HS-5 (cell line): ENCODE data around the gene CPHXL2.

ENCODE experiments used
- DNase-seq: peaks from one replicate; pipeline ENCODE4 v3.0.0-alpha.2; 2012; ENCODE audit warnings: low read depth

The CPHXL2 gene

DNA sequence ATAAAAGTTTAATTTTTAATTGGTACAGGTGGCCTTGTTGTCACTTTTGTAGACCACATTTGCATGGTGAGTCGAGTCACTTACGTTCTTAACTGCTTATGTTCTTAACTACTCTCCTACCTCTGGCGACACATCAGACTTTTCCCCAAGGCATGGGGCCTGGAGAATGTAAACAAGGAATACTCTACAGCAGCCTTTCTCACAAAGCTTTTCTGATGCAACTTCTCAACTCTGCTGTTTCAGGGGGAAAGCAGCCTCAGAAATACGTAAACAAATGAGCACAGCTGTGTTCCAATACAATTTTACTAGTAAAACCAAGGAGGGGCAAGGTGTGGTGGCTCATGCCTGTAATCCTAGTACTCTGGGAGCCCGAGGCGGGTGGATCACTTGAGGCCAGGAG is 36.2 kb downstream of the CPHXL2 start:
- DNase-seq, result no peak

DNA sequence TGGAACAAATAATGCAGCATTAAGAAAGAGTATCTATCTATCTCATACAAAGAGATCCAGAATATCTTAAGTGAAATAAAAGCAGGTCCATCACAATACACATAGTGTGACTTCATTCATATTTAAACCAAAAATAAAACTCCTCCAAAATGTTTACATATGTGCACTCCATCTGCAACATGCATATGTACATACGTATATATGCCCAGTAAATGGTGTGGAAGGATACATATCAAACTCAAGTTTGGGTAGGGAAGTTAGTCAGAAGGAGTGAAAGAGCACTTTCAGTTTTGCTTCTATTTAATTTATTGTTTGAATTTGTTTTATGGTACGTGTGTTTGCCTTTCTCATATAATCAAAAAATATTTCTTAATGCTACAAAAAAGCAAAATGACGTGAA is 41.8 kb downstream of the CPHXL2 start:
- DNase-seq, result no peak

DNA sequence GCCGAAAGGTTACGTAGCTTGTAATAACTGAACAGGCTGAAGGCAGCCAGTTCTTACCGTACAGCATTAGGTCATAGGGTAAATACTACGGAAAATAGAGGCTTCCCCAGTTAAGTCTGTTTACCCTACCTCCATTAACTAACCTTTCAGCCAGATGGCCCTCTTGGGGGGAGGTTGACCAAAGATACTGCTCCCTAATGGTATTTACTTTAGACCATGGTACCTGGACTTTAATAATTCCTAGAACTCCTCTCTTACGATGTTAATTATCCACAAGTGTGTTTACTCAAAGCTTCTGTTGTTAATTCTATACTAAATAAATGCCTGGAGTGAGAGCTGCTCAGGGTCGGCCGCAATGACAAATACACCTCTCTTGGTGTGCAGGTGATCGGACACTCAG is 44.0 kb downstream of the CPHXL2 start:
- no peak for DNase-seq

DNA sequence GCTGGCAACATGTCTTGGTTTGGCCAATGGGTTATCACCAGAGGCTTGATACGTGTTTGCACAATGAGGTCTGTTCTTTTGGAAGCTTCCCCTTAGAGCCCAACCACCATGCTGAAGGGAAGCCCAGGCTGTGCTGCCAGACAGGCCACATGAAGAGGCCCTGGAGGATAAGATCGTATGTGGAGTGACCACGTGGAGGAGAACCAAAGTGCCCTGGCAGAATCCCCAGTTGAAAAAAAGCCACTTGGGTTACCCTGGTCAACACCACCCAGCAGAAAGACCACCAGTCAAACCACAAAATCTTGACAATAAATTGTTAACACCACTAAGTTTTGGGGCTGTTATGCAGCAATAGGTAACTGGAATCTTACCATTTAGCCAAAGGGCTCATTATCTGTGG is 46.8 kb downstream of the CPHXL2 start:
- DNase-seq, result no peak

DNA sequence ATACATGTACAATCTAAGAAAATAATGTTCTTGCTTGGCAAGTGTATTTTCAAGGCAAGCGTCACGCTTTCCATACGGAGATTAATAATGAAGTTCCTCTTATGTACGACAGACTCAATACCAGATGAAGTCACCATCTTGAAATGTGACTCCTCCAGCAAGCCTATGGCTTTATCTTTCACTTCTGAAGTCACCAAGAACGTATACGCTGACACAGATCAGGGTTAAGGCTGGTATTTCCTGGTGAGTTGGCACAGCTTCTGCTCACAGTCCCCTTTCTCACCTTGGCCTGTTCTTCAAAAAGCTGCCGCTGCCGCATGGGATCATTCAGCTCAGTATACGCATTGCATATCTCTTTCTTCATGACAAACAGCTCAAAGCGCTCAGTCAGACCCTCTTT is 47.7 kb downstream of the CPHXL2 start:
- DNase-seq, result no peak

DNA sequence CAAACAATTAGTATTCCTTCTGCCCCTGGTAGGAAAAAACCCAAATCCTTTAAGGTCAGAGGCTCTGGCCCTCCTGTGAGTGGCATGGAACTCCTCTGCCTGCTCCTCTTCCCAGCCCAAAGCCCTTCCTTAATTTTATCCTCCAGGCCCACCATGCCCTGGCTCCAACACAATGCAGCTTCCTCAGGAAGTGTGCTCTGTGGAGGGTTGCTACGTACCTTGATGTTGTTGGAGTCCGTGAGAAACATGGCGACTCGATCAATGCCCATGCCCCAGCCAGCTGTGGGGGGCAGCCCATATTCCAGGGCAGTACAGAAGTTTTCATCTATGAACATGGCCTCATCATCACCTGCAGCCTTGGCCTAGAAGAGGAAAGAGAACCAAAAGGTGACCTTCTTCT is 48.5 kb downstream of the CPHXL2 start:
- no peak for DNase-seq

DNA sequence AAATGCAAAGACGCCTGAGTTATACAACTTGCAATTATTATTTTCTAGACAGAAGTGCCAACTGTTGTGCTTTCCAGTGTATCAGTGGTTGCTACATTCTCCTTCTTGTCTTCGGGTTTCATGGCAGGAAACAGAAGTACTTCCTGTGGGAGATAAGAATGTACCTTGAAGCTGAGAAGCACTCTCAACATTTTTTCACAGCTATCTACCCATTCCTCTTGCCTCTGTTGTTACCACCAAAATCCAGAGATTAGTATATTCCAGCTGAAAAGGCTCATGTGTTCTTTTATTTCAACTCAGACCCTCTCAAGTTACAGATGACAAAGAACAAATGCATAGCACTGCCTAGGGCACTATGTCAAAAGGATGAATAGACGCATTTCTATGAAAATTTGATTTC is 49.0 kb downstream of the CPHXL2 start:
- DNase-seq, result no peak

DNA sequence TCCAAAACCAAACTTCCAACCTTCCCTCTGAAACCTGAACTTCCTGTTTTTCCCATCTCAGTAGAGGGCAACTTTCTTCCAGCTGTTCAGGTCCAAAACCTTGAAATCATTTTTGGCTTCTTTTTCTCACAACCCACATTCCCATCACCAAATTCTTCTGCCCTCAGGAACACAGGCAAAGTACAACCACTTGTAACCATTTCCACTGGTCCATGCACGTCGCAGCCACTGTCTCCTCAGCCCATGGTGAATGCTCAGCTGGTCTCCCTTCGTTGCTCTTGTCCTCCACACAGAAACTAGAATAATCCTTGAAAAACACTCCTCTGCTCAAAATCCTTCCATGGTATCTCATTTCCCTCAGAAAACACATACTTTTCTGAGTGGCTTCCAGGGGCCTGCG is 50.0 kb downstream of the CPHXL2 start:
- no peak for DNase-seq

DNA sequence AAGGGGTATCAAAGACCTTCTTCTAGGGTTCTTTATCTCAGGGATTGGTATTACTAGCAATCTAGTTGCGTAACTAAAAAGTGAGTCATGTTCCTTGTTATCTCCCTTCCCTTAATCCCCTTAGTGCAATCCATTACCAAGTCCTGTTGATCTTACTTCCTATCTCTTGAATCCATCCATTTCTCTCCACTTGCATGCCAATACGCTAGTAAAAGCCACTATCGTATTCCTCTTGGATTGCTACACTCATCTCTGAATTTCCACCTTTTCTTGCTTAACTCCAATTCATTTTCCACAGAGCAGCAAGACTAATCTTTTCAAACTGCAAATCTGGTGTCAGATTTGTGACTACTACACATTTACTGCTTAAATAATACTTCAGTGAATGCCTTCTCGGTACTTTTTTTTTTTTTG is 51.9 kb downstream of the CPHXL2 start:
- peak; percentile 48 for DNase-seq

DNA sequence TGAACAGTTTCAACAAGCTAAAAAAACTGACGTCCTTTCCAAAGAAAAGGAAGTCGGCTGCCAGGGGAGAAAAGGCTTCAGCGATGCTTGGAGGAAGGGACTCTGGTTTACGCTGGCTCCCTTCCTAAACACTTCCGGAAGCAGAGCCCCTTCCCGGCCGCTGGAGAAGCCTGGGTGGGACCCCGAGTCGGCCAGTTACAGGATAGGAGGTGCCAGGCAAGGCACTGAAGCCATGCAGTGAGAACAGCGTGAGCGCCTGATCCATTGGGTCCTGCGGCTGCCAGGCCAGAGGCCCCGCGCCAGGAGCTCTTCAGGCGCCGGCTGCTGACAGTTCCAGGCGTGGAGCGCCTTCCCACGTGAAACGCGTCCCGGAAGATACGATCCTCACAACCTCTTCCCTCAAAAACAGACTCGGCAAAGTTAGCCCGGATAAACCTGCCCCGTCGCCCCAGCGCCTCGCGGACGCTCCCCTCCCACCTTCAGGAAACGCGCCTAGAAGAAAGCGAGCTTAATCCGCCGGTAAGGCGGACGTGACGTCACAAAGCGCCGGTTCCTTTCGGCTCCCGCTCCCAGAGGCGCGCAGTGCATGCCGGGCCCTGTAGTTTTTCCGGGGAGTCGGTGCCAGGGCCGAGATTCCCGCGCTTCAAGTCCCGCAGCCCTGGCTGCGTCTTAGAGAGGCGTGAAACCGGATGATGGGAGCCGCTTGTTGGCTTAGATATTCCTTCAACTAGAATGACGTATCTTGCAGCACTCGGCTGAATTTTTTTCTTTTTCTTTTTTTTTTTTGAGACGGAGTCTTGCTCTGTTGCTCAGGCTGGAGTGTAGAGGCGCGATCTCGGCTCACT is 53.8 kb downstream of the CPHXL2 start, which contains the start of gene ADAT1:
ADAT1 (minus strand) TSS at position 521 of the 845 bp plus-strand sequence. CDS start 2,482 bp downstream, outside the sequence.
- peak; percentile 98 for DNase-seq

DNA sequence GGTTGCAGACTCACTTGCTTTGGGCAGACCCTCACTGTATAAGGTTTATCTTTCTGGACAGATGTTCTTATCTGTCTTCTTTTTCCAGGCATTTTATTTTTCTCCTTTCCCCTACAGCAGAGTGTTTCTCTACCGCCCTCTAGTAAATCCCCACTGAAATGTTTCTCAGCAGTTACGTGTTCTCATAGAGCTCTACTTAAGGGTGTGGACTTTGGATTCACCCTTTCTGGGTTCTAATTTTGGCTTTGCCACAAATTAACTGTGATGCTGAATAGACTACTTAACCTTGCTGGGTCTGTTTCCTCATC is 55.7 kb downstream of the CPHXL2 start:
- no peak for DNase-seq

DNA sequence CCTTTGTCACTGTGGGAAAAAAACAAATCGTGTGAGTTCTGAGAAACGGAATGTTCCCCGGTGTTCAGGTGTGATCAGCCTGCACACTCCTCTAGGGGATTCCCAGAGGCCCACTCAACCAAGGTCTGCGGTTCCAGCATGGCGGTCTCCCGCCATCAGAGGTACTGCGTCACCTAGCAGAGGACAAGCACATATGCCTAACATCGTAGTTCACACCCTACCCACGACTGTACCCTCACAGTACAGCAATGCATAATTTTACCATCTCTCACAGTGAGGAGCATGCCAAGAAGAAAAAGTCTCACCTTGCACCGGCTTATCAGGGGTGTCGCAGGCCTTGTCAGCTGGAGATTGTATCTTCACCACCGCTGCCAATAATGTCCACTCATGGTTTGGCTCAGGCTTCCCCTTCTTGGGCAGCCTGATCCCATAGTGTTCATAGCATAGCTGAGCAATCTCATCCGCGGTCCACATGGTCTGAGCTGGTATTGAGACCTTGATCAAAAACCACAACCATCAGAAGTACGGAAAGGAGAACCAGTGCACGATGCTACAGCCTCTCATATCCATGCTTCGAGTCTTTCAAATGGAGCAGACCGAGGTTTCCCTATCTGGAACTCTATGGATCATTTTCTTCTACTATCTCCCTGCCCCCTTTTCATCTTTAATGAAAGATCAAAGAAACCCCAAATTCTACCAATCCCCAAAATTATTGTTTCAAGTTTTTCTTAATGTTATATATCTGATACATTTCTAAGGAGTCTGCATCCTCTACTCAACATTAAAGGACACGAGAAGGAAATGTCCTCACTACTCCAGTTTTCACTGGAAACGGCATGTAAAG is 56.3 kb downstream of the CPHXL2 start:
- no peak for DNase-seq

DNA sequence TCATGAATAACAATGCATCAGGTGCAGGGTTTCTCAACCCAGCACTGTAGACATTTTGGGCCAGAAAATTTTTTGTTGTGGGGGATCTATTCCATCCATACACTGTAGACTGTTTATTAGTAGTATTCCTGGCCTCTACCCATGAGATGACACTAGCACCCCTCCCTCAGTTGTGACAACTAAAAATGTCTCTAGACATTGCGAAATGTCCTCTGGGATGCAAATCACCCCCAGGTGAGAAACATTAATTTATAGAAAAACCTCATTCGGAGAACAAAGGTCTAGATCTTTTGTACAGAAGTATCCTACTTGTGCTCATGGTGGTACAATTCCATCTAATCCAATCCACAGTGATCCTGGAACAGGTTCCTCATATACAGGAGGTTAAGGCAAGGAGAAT is 58.0 kb downstream of the CPHXL2 start:
- DNase-seq, result no peak

DNA sequence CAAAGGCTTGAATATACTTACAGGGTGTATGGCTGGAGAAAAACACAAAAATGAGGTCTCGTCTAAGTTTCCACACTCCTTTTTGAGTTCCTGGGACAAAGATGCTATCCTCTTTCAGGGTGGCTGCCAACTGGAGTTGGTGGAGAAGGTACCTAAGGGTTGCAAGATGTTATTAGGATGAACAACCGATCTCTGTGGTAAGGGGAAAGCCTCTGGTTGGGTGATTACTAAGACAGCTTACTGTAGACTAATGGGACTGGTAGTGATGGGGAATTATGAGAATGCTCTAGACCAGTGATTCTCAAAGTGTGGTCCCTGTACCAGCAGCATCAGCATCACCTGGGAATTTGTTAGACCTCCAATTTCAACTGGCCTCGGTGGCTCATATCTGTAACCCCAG is 59.7 kb downstream of the CPHXL2 start:
- no peak for DNase-seq

DNA sequence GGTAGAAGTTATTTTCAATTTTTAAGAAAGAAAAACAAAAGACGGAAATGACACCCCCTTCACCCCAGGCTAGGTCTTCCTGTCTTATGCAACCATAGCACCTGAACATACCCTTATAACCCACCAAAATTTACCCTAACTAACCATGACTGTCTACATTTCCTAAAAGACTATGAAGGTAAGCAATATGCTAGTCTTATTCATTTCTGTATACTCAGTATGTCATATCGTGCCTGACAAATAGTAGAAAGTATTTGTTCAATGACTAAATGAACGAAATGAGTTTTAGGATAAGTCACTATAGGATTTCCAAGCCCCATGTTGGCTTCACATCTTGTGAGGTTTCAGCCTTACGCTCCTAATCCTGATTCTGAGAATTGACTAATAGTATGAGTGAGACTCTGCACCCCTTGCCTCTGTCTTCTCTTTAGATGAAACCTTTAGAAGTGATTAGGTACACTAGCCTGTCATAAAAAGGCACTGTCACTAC is 60.2 kb downstream of the CPHXL2 start:
- DNase-seq, result no peak

DNA sequence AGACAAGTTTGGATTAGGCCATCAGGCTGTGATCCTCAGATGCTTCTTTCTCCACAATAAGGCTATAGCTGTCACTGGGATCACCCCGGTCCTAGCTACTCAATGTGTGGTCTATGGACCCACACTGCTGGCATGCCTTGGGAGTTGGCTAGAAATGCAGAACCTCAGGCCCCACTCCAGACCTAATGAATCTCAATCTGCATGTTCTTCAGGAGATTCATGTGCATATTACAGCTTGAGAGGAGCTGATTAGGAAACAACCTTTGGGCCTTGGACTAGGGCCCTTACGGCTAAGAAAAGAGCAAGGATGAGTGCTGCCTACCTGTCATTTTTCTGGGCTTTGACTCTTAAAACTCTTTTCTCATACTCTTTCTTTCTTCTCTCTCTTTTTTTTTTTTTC is 61.2 kb downstream of the CPHXL2 start:
- DNase-seq, result no peak

DNA sequence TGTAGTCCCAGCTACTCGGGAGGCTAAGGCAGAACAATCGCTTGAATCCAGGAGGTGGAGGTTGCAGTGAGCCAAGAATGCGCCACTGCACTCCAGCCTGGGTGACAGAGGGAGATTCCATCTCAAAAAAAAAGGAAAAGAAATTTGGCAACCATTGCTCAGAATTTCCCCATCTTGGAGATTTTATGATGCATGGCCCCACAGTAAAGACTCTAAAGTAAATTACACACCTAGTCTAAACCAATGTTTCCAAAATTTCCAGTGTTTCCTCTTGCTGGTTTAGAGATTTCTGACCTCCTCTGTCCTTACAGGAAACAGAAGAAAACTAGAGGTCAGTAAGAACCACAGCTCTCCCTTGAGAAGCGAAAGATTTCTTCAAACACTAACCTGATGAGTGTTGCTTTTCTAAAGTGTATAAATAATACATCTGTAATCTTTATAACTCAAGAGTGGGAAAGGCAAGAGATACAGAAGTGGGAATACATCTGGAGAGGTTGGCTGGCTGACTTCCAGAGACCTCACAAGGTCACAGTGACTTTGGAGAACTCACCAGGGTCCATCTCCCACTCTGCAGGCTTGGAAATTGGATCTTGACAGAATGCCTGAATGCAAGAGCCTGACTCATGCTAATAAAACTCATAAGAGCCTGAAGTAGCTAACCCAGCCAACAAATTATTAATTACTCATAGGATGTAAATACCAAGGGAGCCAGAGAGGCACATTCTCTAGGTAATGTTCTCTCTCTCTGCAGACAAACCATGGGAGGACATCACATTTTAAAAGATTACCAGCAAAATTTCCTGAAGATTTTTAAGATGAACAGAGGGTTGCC is 62.5 kb downstream of the CPHXL2 start:
- DNase-seq, result no peak
